Subcutaneous adipose tissue (tissue), 4 donors: ENCODE measurements around the gene TIMP3. TPM values are rescaled to one million over a fixed set of nuclear protein-coding genes. Genes with fewer than 3 reads are reported as not detected.

Experiments used
- CTCF ChIP-seq: fragments of 450-650 bp; IDR thresholded peaks from one replicate; pipeline ENCODE4 v1.5.1; 2016; ENCODE audit warnings: low read depth, mild to moderate bottlenecking, control low read depth, antibody characterized with exemption, moderate library complexity
- total RNA-seq, 4 donors: library from RNA; depleted of rRNA; stranded (reverse); fragments of >200 nt; gene quantifications; one replicate each; pipeline ENCODE4 v1.1.0, GENCODE V29; 2016

Gene TIMP3
- total RNA-seq, 4 donors from 2014 or later: 273 to 1,550 (median 1,225) TPM

GRCh38 chr22:32804531-32805360 lies 3.2 kb downstream of the TIMP3 start:
- no peak for TF ChIP-seq CTCF

- no peak for TF ChIP-seq CTCF
Measured at GRCh38 chr22:32805361-32805881, 3.9 kb downstream of the TIMP3 start.

GRCh38 chr22:32806296-32806695 lies 4.8 kb downstream of the TIMP3 start:
- TF ChIP-seq CTCF: no peak

GRCh38 chr22:32808038-32808445 lies 6.5 kb downstream of the TIMP3 start:
- TF ChIP-seq CTCF: no peak

- TF ChIP-seq CTCF: no peak
Measured at GRCh38 chr22:32809786-32810554, 8.5 kb downstream of the TIMP3 start.

- TF ChIP-seq CTCF: no peak
Measured at GRCh38 chr22:32810555-32811133, 9.1 kb downstream of the TIMP3 start.
